Upper lobe of right lung (tissue), 1 donor: ENCODE measurements around the gene HOXD4. TPM values are rescaled to one million over a fixed set of nuclear protein-coding genes. Genes with fewer than 3 reads are reported as not detected.
A peak's percentile ranks its signal among the peaks of the same experiment; 100 is the strongest.

Experiments
- ATAC-seq: fragments of 200-7000 bp; cut with Tn5 transposase; one replicate; pipeline ENCODE4 v1.9.1; 2020; ENCODE audit warnings: mild to moderate bottlenecking, moderate library complexity
- DNase-seq: peaks from one replicate; pipeline ENCODE4 v3.0.0-alpha.2; 2020
- H3K27ac ChIP-seq: fragments of 200-600 bp; one replicate; pipeline ENCODE4 v1.8.0; 2022
- H3K27me3 ChIP-seq: fragments of 200-600 bp; one replicate; pipeline ENCODE4 v1.8.0; 2022; ENCODE audit warnings: mild to moderate bottlenecking
- H3K36me3 ChIP-seq: fragments of 200-600 bp; one replicate; pipeline ENCODE4 v1.8.0; 2022
- H3K4me1 ChIP-seq: fragments of 200-600 bp; one replicate; pipeline ENCODE4 v1.8.0; 2022
- H3K4me3 ChIP-seq: fragments of 200-600 bp; one replicate; pipeline ENCODE4 v1.8.0; 2022; ENCODE audit warnings: mild to moderate bottlenecking
- H3K9me3 ChIP-seq: fragments of 200-600 bp; one replicate; pipeline ENCODE4 v1.8.0; 2022
- intact Hi-C: fragments of 100-400 bp; cut with DNase I; formaldehyde crosslinking; loops from one replicate; pipeline ENCODE4 v1.11.0; 2022
- total RNA-seq: library from RNA; stranded (reverse); fragmentation: NEBNext Ultra II Directional; extraction: Animal tissue kit (Norgen Biotek cat#: 25700); gene quantifications from one replicate; pipeline ENCODE4 v1.2.1, GENCODE V29; 2021
- TF ChIP-seq, protein P1 (sequence below): fragments of 200-600 bp; IDR thresholded peaks from one replicate; pipeline ENCODE4 v1.8.0; 2022; ENCODE audit warnings: antibody characterized with exemption
- donor health status: DM: no; HTN: yes; CAD: no; lungs with severe emphysema.

The HOXD4 gene
- total RNA-seq, 1 donor from 2014 or later: 0.84 TPM

DNA sequence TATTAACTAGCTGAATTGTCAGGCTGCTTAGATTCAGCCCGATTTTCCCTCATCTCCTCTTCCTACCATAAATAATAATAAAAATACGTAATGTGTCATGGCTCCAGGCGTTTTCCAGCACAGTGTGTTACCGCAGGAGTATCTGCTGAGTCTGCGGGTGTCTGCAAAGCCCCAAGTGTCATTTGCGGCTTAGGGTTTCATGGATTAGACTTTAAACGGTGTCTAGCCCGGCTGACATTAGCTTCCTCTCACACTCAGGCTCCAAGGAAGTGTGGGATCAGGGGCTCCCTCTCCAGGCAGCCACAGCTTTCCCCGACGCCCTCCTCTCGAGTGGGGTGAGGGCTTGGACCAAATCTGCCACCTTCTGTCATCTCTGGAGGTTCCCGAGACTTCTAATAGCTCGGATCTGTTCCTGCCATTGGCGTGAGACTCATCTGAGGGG lies 23.1 kb downstream of the HOXD4 start:
- ATAC-seq (no peak), DNase-seq (no peak)
- TF ChIP-seq, protein P1, sequence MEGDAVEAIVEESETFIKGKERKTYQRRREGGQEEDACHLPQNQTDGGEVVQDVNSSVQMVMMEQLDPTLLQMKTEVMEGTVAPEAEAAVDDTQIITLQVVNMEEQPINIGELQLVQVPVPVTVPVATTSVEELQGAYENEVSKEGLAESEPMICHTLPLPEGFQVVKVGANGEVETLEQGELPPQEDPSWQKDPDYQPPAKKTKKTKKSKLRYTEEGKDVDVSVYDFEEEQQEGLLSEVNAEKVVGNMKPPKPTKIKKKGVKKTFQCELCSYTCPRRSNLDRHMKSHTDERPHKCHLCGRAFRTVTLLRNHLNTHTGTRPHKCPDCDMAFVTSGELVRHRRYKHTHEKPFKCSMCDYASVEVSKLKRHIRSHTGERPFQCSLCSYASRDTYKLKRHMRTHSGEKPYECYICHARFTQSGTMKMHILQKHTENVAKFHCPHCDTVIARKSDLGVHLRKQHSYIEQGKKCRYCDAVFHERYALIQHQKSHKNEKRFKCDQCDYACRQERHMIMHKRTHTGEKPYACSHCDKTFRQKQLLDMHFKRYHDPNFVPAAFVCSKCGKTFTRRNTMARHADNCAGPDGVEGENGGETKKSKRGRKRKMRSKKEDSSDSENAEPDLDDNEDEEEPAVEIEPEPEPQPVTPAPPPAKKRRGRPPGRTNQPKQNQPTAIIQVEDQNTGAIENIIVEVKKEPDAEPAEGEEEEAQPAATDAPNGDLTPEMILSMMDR: no peak
- Histone ChIP-seq H3K36me3 (no peaks in the 10 kb centered on the region), H3K9me3 (no peaks in the 10 kb centered on the region), H3K4me3 (no peak overlapping the region), H3K27me3 (peaks cover 90% of the 10 kb centered on the region), H3K27ac (no peak overlapping the region), H3K4me1 (peaks cover 14% of the 10 kb centered on the region)
- intact Hi-C loops: no loop called here

DNA sequence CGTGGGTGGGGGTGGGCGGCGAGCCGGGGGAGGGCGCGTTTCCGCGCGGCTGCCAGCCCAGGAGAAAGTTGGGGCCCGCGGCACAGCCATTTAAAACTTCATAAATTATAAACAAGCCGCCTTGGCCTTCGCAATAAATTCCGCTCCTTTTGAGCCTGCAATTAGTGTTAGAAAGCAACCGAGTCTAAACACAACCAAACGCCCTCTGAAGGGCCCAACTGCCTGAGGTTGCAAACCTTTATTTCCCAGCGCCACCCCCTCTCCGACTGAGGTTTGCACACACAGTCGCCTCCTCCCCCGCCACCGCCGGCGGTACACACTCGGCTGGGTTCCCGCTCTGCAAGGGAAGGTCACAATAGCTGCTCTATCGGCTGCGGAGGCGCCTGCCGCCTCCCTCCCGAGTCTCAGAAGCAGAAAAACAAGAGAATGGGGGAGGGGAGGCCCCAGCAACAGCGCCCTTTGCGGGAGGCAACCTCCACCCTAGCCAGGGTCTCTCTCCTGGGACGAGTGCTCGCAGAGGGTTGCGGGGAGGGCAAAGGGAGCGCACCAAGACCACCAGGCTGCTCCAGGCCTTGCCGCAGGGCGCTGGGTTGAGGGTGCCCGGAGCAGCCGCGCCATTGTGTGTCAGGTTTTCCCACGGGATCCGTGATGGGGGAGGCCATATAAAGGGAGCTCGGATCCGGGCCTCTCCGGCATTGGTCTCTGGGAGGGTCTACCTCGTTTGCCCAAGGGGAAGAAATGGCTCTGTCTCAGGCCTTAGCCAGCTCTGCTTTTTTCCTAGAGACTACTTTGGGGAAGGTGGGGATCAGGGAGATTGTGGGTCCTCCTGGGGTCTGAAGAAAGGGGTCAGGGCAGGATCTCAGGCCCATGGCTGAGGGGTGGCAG lies 23.7 kb downstream of the HOXD4 start:
- no peak overlapping the region for H3K27ac ChIP-seq
- TF ChIP-seq, protein P1: no peak
- no peaks in the 10 kb centered on the region for H3K9me3 ChIP-seq
- ATAC-seq: no peak
- no peaks in the 10 kb centered on the region for H3K36me3 ChIP-seq
- H3K4me3 ChIP-seq: no peak overlapping the region
- intact Hi-C loops: no loop called here
- peaks cover 14% of the 10 kb centered on the region for H3K4me1 ChIP-seq
- no peak for DNase-seq
- H3K27me3 ChIP-seq: peaks cover 91% of the 10 kb centered on the region

DNA sequence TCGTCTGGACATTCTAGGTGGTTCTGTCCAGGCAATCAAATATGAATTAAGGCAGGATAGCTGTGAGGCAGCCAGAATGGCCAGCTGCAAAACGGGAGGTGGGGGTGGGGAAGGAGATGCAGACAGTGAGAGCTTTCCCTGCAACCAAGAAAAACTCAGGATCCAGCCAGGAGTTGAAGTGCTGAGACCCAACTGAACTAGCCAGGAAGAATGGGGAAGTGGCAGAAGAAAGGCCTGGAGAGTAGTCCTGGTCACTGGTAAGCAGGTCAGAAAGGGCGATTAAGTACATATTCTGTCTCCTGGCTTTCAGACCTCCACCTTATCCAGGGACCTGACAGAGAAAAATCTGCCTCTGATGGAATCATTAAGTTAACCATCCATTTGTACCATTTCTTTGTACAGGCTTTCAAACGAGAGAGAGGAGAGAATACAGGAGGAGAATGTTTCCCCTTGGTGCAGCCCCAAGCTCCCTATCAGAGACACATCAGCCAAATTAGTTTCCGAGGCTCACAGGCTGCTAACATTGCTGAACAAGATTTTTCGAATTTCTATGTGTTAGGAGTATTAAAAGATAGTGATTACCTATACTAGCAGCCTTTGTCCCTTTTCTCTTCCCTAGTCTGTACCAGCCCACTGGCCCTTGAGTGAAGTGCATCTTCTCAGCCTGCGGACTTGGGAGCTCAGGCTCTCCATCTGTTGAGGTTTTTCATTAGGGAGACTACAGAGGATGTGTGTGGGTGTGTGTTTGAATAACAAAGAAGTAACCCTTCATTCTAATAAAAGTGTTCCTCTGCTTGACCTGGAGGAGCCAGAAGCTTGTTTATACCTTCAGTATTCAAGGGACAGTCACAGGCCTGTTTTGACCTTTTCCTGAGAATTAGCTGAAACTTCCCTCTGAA lies 24.6 kb downstream of the HOXD4 start:
- Histone ChIP-seq H3K36me3 (no peaks in the 10 kb centered on the region), H3K4me1 (peaks cover 14% of the 10 kb centered on the region), H3K27ac (no peak overlapping the region), H3K9me3 (no peaks in the 10 kb centered on the region), H3K27me3 (peaks cover 90% of the 10 kb centered on the region), H3K4me3 (no peak overlapping the region)
- TF ChIP-seq, protein P1: no peak
- no peak for ATAC-seq
- no peak for DNase-seq
- intact Hi-C loops: no loop called here

DNA sequence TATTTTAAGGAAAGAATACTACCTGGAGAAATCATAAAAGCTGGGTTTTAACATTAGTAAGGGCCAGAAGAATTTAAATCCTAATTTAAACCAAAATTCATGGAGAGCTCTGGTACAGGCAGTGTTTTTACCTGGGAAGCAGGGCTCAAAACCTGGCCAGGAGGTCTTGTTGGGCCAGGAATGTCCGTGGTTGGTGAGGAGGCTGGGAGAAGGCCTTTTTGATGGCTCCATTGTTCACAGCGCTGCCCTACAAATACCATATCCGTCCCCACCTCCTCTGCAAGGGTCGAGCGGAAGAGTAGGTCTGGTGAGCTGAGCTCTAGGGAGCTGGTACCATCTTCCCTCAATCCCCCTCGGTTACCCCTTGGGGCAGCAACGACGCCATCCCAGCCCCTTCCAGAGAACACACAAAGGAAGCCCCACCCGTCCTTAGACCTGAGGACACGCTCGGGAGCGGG lies 26.3 kb downstream of the HOXD4 start:
- no peaks in the 10 kb centered on the region for H3K9me3 ChIP-seq
- ATAC-seq: no peak
- H3K4me1 ChIP-seq: peaks cover 8% of the 10 kb centered on the region
- DNase-seq: no peak
- peaks cover 86% of the 10 kb centered on the region for H3K27me3 ChIP-seq
- intact Hi-C loops: no loop called here
- H3K36me3 ChIP-seq: no peaks in the 10 kb centered on the region
- H3K4me3 ChIP-seq: no peak overlapping the region
- TF ChIP-seq, protein P1: no peak
- no peak overlapping the region for H3K27ac ChIP-seq

DNA sequence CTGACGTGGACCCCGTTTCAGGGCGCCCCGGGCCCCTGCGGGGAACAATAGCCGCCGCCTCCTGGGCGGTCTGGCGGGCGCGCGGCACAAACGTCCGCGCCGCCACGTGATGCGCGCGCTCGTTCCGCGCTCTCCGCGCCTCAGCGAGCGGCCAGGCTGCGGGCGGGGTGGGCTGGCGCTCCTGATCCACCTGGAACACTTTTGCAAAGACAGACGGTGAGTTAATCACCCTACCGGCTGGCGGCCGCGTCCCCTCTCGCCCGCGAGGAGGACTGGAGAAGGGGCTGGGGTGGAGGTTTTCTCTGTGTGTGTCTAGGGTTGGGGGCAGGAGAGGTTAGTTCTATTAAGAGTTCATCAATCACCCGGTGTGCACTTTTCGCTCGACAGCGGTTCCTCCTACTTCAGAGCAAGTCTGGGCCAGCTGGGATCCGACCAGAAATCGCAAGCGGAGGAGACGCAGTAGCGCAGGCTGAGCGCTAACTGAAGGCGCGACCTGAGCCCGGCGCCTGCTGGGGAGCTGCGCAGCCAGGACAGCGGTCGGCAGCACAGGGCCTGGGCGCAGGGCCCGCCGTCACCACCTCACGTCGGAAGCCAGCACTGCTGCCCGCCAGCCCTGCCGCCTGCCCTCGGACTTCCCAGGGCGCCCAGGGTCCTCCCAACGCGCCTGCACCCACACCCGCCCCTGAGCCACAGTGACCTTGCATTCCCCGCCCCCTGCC lies 26.8 kb downstream of the HOXD4 start:
- no peak for DNase-seq
- intact Hi-C loops: no loop called here
- Histone ChIP-seq H3K4me3 (peak overlapping the region; percentile 26), H3K27me3 (peaks cover 86% of the 10 kb centered on the region), H3K36me3 (no peaks in the 10 kb centered on the region), H3K27ac (no peak overlapping the region), H3K9me3 (no peaks in the 10 kb centered on the region), H3K4me1 (peaks cover 8% of the 10 kb centered on the region)
- TF ChIP-seq, protein P1: no peak
- peak; percentile 69 for ATAC-seq
